CD4-positive, alpha-beta memory T cell (primary cell): ENCODE measurements around the gene POFUT1. TPM values are rescaled to one million over a fixed set of nuclear protein-coding genes. Genes with fewer than 3 reads are reported as not detected.

Source experiments
- CTCF ChIA-PET: fragments of 350-600 bp; sonication (Branson Sonifier 250); formaldehyde crosslinking; loops from one replicate; lab custom pipeline; 2021; ENCODE audit warnings: inconsistent platforms; ENCODE audit not compliant: partially characterized antibody; lab: Charles Lee
- POLR2A ChIA-PET: fragments of 350-600 bp; sonication (Branson Sonifier 250); formaldehyde crosslinking; loops from one replicate; lab custom pipeline; 2021; ENCODE audit not compliant: partially characterized antibody; lab: Charles Lee
- DNase-seq, 5 donors: peaks; one replicate each; pipeline versions ENCODE4 v3.0.0 to v3.0.0-alpha.2; 2020 to 2022; ENCODE audit warnings: mixed read lengths in 1 of 5
- H3K27ac ChIP-seq: one replicate; pipeline ENCODE4 v1.7.0; 2013; ENCODE audit warnings: low read depth, low read length
- H3K27me3 ChIP-seq: 2 replicates; pipeline ENCODE4 v1.7.0; 2013; ENCODE audit warnings: mild to moderate bottlenecking, low read length, moderate library complexity; ENCODE audit not compliant: insufficient read depth
- H3K36me3 ChIP-seq: 2 replicates; pipeline ENCODE4 v1.7.0; 2013; ENCODE audit warnings: mild to moderate bottlenecking, low read length, moderate library complexity; ENCODE audit not compliant: insufficient read depth
- H3K4me1 ChIP-seq: 2 replicates; pipeline ENCODE4 v1.7.0; 2013; ENCODE audit warnings: mild to moderate bottlenecking, low read length, moderate library complexity; ENCODE audit not compliant: insufficient read depth
- H3K4me3 ChIP-seq, 2 donors: one replicate each; pipeline ENCODE4 v1.7.0; 2013; ENCODE audit warnings: low read length in 2 of 2, mild to moderate bottlenecking in 1 of 2
- H3K9me3 ChIP-seq, 2 donors: one replicate each; pipeline ENCODE4 v1.7.0; 2013; ENCODE audit warnings: low read length in 2 of 2, control low read depth in 1 of 2; ENCODE audit not compliant: control insufficient read depth in 1 of 2
- H3K27ac Mint-ChIP-seq, 7 donors: one replicate each; pipeline ENCODE4 v1.8.0; 2020 to 2021; ENCODE audit warnings: mixed read lengths in 7 of 7, mild to moderate bottlenecking in 6 of 7, inconsistent platforms in 3 of 7, moderate library complexity in 3 of 7
- H3K27me3 Mint-ChIP-seq, 2 donors: one replicate each; pipeline ENCODE4 v1.8.0; 2020 to 2021; ENCODE audit warnings: mixed read lengths in 2 of 2
- H3K36me3 Mint-ChIP-seq, 2 donors: one replicate each; pipeline ENCODE4 v1.8.0; 2020 to 2021; ENCODE audit warnings: mixed read lengths in 2 of 2, inconsistent platforms in 1 of 2, mild to moderate bottlenecking in 1 of 2
- H3K4me1 Mint-ChIP-seq, 4 donors: one replicate each; pipeline ENCODE4 v1.8.0; 2020 to 2021; ENCODE audit warnings: mixed read lengths in 4 of 4, mild to moderate bottlenecking in 1 of 4
- H3K4me3 Mint-ChIP-seq, 8 donors: one replicate each; pipeline ENCODE4 v1.8.0; 2020 to 2021; ENCODE audit warnings: mixed read lengths in 8 of 8, mild to moderate bottlenecking in 7 of 8, moderate library complexity in 6 of 8, inconsistent platforms in 3 of 8
- H3K9me3 Mint-ChIP-seq, 8 donors: one replicate each; pipeline ENCODE4 v1.8.0; 2020 to 2021; ENCODE audit warnings: mixed read lengths in 8 of 8, mild to moderate bottlenecking in 5 of 8, inconsistent platforms in 3 of 8, moderate library complexity in 1 of 8
- intact Hi-C: fragments of 100-400 bp; cut with micrococcal nuclease; formaldehyde crosslinking; loops from one replicate; pipeline ENCODE4 v1.15.1; 2023
- polyA plus RNA-seq, 2 donors: library from polyadenylated mRNA; unstranded; fragments of 300-500 nt; fragmentation: Illumina TruSeq; gene quantifications; one replicate each; pipeline ENCODE4 v1.2.3, GENCODE V29; 2021
- total RNA-seq, 2 experiments: library from RNA; stranded (reverse); gene quantifications; one replicate each; pipeline ENCODE4 v1.2.3, GENCODE V29; 2021

POFUT1 gene
- total and polyA plus RNA-seq, 4 experiments from 2014 or later = 13.0 to 20.8 (median 18.7) TPM

DNA sequence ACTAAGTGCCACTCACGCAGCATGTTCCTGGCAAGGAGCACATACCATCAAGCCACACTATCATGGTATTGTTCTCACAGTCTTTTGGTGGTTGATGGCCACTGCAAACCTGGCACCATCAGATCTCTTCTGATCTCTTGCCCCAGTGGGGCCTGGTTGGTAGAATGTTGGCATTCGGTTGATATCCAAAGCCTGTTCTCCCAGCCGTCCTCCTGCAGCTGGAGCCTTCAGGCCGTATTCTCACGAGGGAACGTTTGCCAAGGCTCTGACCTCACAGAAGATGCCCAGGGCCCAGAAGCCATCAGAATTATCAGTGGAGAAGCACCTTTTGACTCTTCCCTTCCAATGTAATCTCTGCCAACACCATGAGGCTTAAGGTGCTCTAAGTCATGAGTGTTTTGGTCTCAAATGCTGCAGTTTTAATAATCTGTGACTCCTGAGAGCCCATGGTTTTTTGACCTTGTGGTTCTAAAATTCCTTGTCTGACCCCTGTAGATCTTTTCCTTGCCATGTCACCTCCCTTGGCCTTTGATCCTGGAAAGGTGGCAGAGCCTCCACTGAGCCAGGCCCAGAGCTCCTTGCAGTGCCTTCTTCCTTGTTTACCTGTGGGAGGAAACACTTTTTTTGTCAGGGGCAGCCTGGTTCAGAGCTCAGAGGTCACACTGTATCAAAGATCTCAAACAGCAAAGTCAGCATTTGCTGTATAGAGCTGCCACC, 27.8 kb downstream of the POFUT1 start:
- Mint-ChIP-seq H3K9me3 (no peaks in the 10 kb centered on the region), H3K4me1 (peaks cover 20 to 43% (median 32%) of the 10 kb centered on the region in 4 donors), H3K4me3 (peak overlapping the region in 1 of 8 donors; percentile 21), H3K27ac (peak overlapping the region in 6 of 7 donors; percentile 68 to 89 (median 82)), H3K27me3 (no peaks in the 10 kb centered on the region), H3K36me3 (peaks cover 30 to 50% of the 10 kb centered on the region in 2 donors)
- intact Hi-C loops = no loop called here
- no peaks in the 10 kb centered on the region for H3K27me3 ChIP-seq
- H3K36me3 ChIP-seq = peaks cover 29% of the 10 kb centered on the region
- no peak overlapping the region for H3K4me3 ChIP-seq
- peaks cover 22% of the 10 kb centered on the region for H3K4me1 ChIP-seq
- no peaks in the 10 kb centered on the region for H3K9me3 ChIP-seq
- no peak overlapping the region for H3K27ac ChIP-seq
- POLR2A ChIA-PET = no interaction called here
- DNase-seq = no peak
- CTCF ChIA-PET = no interaction called here

DNA sequence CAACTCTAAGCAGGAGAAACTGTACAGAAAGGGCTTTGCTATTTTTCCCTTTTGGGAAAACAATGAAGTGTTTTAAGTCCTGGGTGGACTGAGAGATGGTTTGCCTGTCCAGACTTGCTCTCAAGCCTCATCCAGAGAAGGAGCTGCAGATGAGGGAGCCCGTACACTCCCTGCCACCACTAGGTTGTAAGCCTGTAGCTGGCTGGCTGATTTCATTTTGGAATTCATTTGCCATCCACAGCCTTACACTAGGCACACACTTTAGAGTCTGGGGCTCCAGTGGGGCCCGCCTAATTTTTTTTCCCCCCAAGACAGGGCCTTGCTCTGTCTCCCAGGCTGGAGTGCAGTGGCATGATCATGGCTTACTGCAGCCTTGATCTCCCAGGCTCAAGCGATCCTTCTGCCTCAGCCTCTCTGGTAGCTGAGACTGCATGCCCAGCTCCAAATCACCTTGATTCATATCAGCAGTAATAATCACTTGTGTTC, 28.4 kb downstream of the POFUT1 start:
- H3K4me1 Mint-ChIP-seq = peaks cover 20 to 39% (median 29%) of the 10 kb centered on the region in 4 donors

DNA sequence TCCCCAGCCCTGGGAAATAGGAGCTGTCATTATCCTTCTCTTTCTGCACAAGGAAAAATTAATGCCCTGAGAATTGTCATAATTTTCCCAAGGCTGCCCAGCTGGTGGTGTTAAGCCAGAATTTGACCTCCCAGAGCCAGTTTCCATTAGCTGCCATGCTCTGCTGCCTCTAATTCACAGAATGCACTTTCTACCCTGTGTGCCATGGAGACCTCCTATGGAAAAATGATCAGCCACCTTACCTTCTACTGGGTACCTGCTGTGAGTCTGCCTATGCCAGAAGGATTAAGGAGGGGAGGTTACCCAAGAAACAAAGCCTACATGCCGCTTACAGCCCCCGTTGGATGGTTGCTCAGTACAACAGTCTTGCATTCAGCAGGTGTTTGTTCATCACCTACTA, 29.1 kb downstream of the POFUT1 start:
- CTCF ChIA-PET = no interaction called here

More for the DNA sequence above, 28.4 kb downstream of the POFUT1 start:
- ChIA-PET POLR2A (no interaction called here), CTCF (no interaction called here)
- Histone ChIP-seq H3K27ac (no peak overlapping the region), H3K9me3 (no peaks in the 10 kb centered on the region), H3K4me3 (no peak overlapping the region), H3K36me3 (peaks cover 24% of the 10 kb centered on the region), H3K4me1 (peaks cover 22% of the 10 kb centered on the region), H3K27me3 (no peaks in the 10 kb centered on the region)
- DNase-seq = no peak
- Mint-ChIP-seq H3K9me3 (no peaks in the 10 kb centered on the region), H3K27ac (peak overlapping the region in 6 of 7 donors; percentile 61 to 89 (median 80)), H3K27me3 (no peaks in the 10 kb centered on the region), H3K4me3 (no peak overlapping the region), H3K36me3 (peaks cover 25 to 45% of the 10 kb centered on the region in 2 donors)
- intact Hi-C loops = no loop called here

DNA sequence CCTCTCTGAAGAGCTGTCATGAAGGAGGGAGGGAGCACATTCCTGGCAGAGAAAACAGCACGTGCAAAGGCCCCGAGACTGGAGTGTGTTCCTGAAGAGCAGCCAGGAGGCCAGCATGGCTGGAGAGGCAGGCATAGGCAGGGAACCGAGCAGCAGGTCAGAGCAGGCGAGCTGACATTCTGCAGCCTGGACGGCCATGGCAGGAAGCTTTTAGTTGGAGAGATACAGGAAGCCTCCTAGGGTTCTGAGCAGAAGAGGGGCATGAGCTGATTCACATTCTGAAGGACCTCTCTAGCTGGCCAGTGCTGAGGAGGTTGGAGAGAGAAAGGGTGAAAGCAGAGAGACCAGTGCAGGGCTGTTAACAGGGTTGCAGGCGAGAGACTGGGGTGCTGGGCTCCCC, 29.7 kb downstream of the POFUT1 start:
- no peaks in the 10 kb centered on the region for H3K9me3 Mint-ChIP-seq
- ChIA-PET CTCF (no interaction called here), POLR2A (no interaction called here)
- no peaks in the 10 kb centered on the region for H3K9me3 ChIP-seq
- H3K27ac ChIP-seq = no peak overlapping the region
- H3K36me3 ChIP-seq = peaks cover 24% of the 10 kb centered on the region
- H3K4me3 ChIP-seq = no peak overlapping the region
- H3K27me3 ChIP-seq = no peaks in the 10 kb centered on the region
- peaks cover 11% of the 10 kb centered on the region for H3K4me1 ChIP-seq
- intact Hi-C loops = no loop called here
- no peak overlapping the region for H3K4me3 Mint-ChIP-seq
- H3K4me1 Mint-ChIP-seq = peaks cover 10 to 25% (median 17%) of the 10 kb centered on the region in 4 donors
- no peaks in the 10 kb centered on the region for H3K27me3 Mint-ChIP-seq
- H3K27ac Mint-ChIP-seq = peak overlapping the region in 3 of 7 donors; percentile 3 to 88 (median 57)
- H3K36me3 Mint-ChIP-seq = peaks cover 17 to 35% of the 10 kb centered on the region in 2 donors
- no peak for DNase-seq

More for the DNA sequence above, 29.1 kb downstream of the POFUT1 start:
- no peak for DNase-seq
- Mint-ChIP-seq H3K4me3 (no peak overlapping the region), H3K27ac (peak overlapping the region in 2 of 7 donors; percentile 48 to 57), H3K9me3 (no peaks in the 10 kb centered on the region), H3K27me3 (no peaks in the 10 kb centered on the region), H3K36me3 (peaks cover 21 to 38% of the 10 kb centered on the region in 2 donors), H3K4me1 (peaks cover 14 to 31% (median 22%) of the 10 kb centered on the region in 4 donors)
- intact Hi-C loops = no loop called here
- Histone ChIP-seq H3K9me3 (no peaks in the 10 kb centered on the region), H3K27ac (no peak overlapping the region), H3K4me3 (no peak overlapping the region), H3K4me1 (peaks cover 17% of the 10 kb centered on the region), H3K36me3 (peaks cover 24% of the 10 kb centered on the region), H3K27me3 (no peaks in the 10 kb centered on the region)
- POLR2A ChIA-PET = no interaction called here

DNA sequence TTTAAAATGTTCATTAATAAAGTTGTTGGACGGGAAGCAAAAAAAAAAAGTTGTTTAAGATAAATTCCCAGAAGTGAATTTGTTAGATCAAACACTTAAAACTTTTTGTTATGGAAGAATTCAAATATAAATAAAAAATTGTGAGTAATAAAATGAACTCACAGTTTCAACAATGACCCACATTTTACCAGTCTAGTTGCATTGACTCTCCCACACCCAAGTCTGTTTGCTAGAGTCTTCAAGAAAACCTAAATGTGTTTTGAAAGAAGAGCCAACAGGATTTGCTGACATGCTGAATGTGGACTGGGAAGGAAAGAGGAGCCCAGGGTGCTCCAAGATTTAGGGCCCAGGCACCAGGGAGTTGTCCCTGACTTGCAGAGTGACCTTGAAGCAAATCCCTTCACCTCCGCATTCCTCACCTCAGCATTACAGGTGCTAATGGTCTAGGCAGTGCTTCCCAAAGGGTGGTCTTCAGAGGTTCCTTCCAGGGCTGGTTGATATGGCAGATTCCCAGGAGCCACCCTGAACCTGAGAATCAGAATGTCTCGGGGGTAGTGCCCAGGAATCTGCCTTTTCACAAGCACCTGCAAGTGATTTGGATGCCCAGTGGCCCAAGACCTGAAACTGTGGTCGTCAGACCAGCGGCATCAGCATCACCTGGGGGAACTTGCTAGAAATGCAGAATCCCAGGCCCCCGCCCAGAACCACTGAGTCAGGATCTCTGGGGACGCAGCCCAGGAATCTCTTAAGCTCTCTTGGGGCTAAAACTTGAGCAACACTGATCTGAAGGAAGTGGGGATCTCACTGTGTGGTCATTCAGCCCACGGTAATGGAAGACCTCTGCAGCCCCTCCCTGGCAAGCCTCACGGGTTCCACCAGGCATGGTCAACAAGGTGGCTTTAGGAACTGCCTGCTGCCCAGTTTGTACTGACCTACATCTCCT, 31.1 kb downstream of the POFUT1 start:
- Mint-ChIP-seq H3K4me1 (peaks cover 3 to 14% (median 6%) of the 10 kb centered on the region in 4 donors), H3K9me3 (no peaks in the 10 kb centered on the region), H3K36me3 (peaks cover 10 to 25% of the 10 kb centered on the region in 2 donors), H3K27me3 (no peaks in the 10 kb centered on the region), H3K4me3 (no peak overlapping the region), H3K27ac (no peak overlapping the region)
- intact Hi-C loops = no loop called here
- Histone ChIP-seq H3K9me3 (no peaks in the 10 kb centered on the region), H3K4me1 (no peaks in the 10 kb centered on the region), H3K36me3 (peaks cover 17% of the 10 kb centered on the region), H3K27ac (no peak overlapping the region), H3K4me3 (no peak overlapping the region), H3K27me3 (no peaks in the 10 kb centered on the region)
- ChIA-PET CTCF (interaction anchor here (1.1 kb wide), 1 partner anchor 414 kb away, joined by 3 read pairs; no protein-coding TSS in a partner anchor), POLR2A (no interaction called here)
- DNase-seq = no peak

DNA sequence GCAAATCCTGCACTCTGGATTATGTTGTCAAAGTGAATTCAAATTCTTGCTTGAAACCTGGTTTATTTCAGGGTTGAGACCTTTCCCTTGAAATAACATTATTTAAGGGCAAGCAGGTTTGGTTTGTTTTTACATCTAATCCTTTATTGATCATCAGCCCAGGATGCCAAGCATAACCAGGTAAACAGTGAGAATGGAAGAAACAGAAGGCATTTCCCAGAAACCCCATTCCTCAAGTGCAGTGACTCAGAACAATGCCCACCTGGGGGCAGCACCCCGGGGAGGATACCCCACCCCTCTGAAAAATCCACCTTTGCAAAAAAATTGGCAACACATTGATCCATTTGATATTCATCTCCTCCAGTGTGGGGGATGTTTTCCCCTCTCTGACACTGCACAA, 32.5 kb downstream of the POFUT1 start:
- no peak for DNase-seq
- no peaks in the 10 kb centered on the region for H3K4me1 ChIP-seq
- H3K27ac ChIP-seq = no peak overlapping the region
- intact Hi-C loops = no loop called here
- CTCF ChIA-PET = no interaction called here
- Mint-ChIP-seq H3K4me3 (no peak overlapping the region), H3K36me3 (peaks cover 6 to 15% of the 10 kb centered on the region in 2 donors), H3K4me1 (peaks cover 3 to 7% (median 5%) of the 10 kb centered on the region in 4 donors), H3K27me3 (no peaks in the 10 kb centered on the region), H3K27ac (peak overlapping the region in 1 of 7 donors; percentile 36), H3K9me3 (no peaks in the 10 kb centered on the region)
- POLR2A ChIA-PET = no interaction called here
- no peak overlapping the region for H3K4me3 ChIP-seq
- H3K27me3 ChIP-seq = no peaks in the 10 kb centered on the region
- no peaks in the 10 kb centered on the region for H3K9me3 ChIP-seq
- H3K36me3 ChIP-seq = peaks cover 4% of the 10 kb centered on the region

DNA sequence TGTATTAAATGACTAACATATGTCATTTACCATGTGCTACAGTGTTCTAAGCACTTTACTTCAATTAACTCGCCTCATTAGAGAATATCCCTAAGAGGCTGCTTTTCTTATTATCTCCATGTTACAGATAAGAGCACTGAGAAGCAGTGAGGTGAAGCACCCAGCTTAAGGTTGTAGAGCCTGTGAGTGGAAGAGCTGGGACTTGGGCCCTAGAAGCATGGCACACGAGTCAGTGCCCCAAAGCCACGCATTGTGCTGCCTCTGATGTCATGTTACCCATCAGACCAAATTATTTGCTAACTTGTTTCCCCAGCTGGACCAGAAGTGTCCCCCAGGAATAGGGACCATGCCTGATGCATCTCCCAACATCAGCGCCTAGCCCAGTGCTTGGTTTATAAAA, 34.1 kb downstream of the POFUT1 start:
- H3K27ac Mint-ChIP-seq = no peak overlapping the region
- no peak overlapping the region for H3K4me3 Mint-ChIP-seq
- Histone ChIP-seq H3K27me3 (no peaks in the 10 kb centered on the region), H3K27ac (no peak overlapping the region), H3K4me1 (no peaks in the 10 kb centered on the region), H3K9me3 (no peaks in the 10 kb centered on the region), H3K36me3 (no peaks in the 10 kb centered on the region), H3K4me3 (no peak overlapping the region)
- no peaks in the 10 kb centered on the region for H3K9me3 Mint-ChIP-seq
- intact Hi-C loops = no loop called here
- no peaks in the 10 kb centered on the region for H3K27me3 Mint-ChIP-seq
- H3K36me3 Mint-ChIP-seq = peaks cover 0 to 6% of the 10 kb centered on the region in 2 donors
- peaks cover 0 to 3% (median 1%) of the 10 kb centered on the region in 4 donors for H3K4me1 Mint-ChIP-seq
- DNase-seq = no peak
- CTCF ChIA-PET = interaction anchor here (0.6 kb wide), 1 partner anchor 293 kb away, joined by 3 read pairs; no protein-coding TSS in a partner anchor
- POLR2A ChIA-PET = interaction anchor here (1.1 kb wide), 1 partner anchor 296 kb away, joined by 3 read pairs; no protein-coding TSS in a partner anchor
